Right atrium auricular region (tissue), 2 donors: ENCODE data around the gene RBCK1. TPM values are rescaled to one million over a fixed set of nuclear protein-coding genes. Genes with fewer than 3 reads are reported as not detected.
"Not testable (repeated sequence)": the region's sequence is repeated elsewhere in the genome, so short reads cannot be mapped to it uniquely, and the experiment has no call there.

Experiments used
- DNase-seq: peaks from one replicate; pipeline ENCODE4 v3.0.0-alpha.2; 2019; ENCODE audit warnings: low spot score
- H3K27ac ChIP-seq, 2 donors: fragments of 200-600 bp; sonication (generic); 1 replicate in 1 of 2; 2 replicates in 1 of 2; pipeline ENCODE4 v1.5.1; 2016 to 2019
- H3K27me3 ChIP-seq, 2 donors: fragments of 200-600 bp; sonication (generic); one replicate each; pipeline versions ENCODE4 v1.5.1 to v1.6.0; 2017 to 2019
- H3K36me3 ChIP-seq: fragments of 200-600 bp; sonication (generic); one replicate; pipeline ENCODE4 v1.5.1; 2016
- H3K4me1 ChIP-seq, 2 donors: fragments of 200-600 bp; sonication (generic); one replicate each; pipeline versions ENCODE4 v1.5.1 to v1.6.0; 2017 to 2019
- H3K4me3 ChIP-seq, 2 donors: fragments of 200-600 bp; sonication (generic); 1 replicate in 1 of 2; 2 replicates in 1 of 2; pipeline ENCODE4 v1.5.1; 2017 to 2019; ENCODE audit warnings: mild to moderate bottlenecking in 1 of 2, moderate library complexity in 1 of 2
- H3K9me3 ChIP-seq, 2 donors: fragments of 200-600 bp; sonication (generic); one replicate each; pipeline ENCODE4 v1.5.1; 2019
- total RNA-seq, 2 donors: library from RNA; depleted of rRNA; stranded (reverse); fragments of >200 nt; gene quantifications; one replicate each; pipeline ENCODE4 v1.1.0, GENCODE V29; 2016
- TF ChIP-seq, protein P1 (sequence below), 2 donors: fragments of 200-600 bp; sonication (generic); IDR thresholded peaks; one replicate each; pipeline ENCODE4 v1.5.1; 2019; ENCODE audit warnings: antibody characterized with exemption in 2 of 2

Gene RBCK1
- total RNA-seq, 2 donors from 2014 or later = 43.6 to 48.8 TPM

DNA sequence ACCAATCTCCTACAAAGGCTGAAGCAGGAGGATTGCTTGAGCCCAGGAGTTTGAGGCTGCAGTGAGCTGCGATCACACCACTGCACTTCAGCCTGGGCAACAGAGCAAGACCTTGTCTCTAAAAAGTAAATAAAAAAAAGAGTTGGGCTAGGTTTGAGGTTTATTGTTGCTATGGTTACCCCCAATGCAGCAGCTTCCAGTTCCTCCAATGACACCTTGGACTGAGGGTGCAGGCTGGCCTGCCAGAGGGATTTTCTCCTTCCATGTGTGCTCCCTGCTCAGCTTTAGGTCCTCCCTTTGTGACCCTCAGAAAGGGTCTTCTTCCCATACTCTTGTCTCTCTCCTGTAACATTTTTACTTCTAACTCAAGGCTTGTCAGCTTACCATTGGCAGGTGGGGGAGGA lies 64.8 kb downstream of the RBCK1 start:
- Histone ChIP-seq H3K27me3 (no peaks in the 10 kb centered on the region), H3K4me3 (no peak overlapping the region), H3K36me3 (no peaks in the 10 kb centered on the region), H3K9me3 (no peaks in the 10 kb centered on the region), H3K27ac (no peak overlapping the region), H3K4me1 (no peaks in the 10 kb centered on the region)
- DNase-seq = no peak
- TF ChIP-seq, protein P1, sequence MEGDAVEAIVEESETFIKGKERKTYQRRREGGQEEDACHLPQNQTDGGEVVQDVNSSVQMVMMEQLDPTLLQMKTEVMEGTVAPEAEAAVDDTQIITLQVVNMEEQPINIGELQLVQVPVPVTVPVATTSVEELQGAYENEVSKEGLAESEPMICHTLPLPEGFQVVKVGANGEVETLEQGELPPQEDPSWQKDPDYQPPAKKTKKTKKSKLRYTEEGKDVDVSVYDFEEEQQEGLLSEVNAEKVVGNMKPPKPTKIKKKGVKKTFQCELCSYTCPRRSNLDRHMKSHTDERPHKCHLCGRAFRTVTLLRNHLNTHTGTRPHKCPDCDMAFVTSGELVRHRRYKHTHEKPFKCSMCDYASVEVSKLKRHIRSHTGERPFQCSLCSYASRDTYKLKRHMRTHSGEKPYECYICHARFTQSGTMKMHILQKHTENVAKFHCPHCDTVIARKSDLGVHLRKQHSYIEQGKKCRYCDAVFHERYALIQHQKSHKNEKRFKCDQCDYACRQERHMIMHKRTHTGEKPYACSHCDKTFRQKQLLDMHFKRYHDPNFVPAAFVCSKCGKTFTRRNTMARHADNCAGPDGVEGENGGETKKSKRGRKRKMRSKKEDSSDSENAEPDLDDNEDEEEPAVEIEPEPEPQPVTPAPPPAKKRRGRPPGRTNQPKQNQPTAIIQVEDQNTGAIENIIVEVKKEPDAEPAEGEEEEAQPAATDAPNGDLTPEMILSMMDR (IDR thresholded peaks at IDR 0.05) = no peak

DNA sequence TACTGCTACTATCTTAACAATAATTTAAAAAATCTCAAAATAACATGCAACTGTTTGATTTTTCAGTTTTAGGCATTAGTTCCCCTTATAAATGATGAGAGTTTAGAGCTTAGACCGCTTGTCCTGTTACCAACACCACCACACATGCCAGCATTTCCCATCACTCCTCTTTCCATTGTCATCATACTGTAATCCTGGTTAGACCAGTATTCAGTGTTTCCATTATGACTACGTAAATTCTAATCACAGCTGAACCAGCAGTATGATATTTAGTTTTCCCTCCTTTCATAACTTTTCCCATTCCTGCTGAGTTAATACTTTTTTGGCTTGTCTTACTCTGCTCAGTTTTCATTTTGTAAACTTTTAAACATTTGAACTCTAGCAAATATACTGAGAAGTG lies 66.5 kb downstream of the RBCK1 start:
- Histone ChIP-seq H3K27me3 (no peaks in the 10 kb centered on the region), H3K9me3 (no peaks in the 10 kb centered on the region), H3K27ac (no peak overlapping the region), H3K4me3 (no peak overlapping the region), H3K36me3 (no peaks in the 10 kb centered on the region), H3K4me1 (no peaks in the 10 kb centered on the region)
- DNase-seq = no peak
- TF ChIP-seq, protein P1 (IDR thresholded peaks at IDR 0.05) = no peak

DNA sequence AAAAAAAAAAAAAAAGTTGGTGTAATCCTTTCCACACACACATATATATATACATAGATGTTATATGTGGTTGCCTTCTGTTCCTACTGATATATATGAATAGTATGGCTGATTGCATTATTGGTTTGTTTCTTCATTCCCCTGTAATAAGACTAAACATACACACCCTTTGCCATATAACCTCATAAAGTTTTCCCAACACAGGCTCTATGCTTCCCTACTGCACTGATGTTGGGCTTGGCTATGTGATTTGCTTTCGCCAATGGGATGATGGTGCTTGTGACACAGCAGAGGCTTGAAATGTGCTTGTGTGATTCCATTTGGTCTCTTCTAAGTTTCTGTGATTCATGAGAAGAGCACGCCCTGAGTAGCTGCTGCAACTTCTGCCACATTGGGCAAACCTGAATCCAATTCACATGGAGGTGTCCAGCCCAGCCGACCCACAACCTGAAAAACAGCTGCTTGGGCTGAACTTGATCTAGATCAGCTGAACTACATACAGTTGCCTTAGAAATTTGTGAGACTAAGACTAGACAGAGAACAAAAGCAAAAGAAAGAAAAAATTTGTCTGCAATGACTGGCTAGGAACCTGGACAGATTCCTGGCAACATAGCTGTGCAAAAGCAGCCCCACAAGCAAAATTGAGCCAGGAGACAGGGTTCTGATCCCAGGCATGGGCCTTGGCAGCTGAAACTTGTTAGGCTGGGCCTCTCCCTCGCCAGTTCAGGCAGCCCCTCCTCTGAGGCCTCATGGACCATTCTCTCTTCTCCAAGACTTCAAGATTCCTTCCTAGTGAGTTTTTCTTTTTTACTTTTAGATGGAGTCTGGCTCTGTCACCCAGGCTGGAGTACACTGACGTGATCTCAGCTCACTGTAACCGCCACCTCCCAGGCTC lies 67.6 kb downstream of the RBCK1 start:
- no peak for DNase-seq
- TF ChIP-seq, protein P1 (IDR thresholded peaks at IDR 0.05) = no peak
- H3K27me3 ChIP-seq = no peaks in the 10 kb centered on the region
- no peak overlapping the region for H3K27ac ChIP-seq
- H3K9me3 ChIP-seq = no peaks in the 10 kb centered on the region
- no peaks in the 10 kb centered on the region for H3K4me1 ChIP-seq
- no peaks in the 10 kb centered on the region for H3K36me3 ChIP-seq
- H3K4me3 ChIP-seq = no peak overlapping the region

DNA sequence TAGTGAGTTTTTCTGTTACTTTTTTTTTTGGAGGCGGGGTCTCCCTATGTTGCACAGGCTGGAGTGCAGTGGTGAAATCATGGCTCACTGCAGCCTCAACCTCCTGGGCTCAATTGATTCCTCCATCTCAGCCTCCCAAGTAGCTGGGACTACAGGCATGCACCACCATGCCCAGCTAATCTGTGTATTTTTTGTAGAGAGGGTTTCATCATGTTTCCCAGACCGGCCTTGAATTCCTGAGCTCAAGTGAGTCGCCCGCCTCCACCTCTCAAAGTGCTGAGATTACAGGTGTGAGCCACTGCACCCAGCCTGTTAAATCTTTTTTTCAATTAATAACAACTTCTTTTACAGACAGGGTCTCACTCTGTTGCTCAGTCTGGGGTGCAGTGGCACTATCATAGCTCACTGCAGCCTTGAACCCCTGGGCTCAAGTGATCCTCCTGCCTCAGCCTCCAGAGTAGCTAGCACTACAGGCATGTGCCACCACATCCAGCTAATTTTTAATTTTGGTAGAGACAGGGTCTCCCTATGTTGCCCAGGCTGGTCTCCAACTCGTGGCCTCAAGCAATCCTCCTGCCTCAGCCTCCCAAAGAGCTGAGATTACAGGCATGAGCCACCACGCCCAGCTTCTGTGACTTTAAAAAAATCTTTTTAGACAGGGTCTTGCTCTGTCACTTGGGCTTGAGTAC lies 68.6 kb downstream of the RBCK1 start:
- DNase-seq, H3K27me3 ChIP-seq, H3K27ac ChIP-seq, H3K9me3 ChIP-seq, H3K36me3 ChIP-seq, H3K4me3 ChIP-seq, H3K4me1 ChIP-seq: not testable (repeated sequence)

DNA sequence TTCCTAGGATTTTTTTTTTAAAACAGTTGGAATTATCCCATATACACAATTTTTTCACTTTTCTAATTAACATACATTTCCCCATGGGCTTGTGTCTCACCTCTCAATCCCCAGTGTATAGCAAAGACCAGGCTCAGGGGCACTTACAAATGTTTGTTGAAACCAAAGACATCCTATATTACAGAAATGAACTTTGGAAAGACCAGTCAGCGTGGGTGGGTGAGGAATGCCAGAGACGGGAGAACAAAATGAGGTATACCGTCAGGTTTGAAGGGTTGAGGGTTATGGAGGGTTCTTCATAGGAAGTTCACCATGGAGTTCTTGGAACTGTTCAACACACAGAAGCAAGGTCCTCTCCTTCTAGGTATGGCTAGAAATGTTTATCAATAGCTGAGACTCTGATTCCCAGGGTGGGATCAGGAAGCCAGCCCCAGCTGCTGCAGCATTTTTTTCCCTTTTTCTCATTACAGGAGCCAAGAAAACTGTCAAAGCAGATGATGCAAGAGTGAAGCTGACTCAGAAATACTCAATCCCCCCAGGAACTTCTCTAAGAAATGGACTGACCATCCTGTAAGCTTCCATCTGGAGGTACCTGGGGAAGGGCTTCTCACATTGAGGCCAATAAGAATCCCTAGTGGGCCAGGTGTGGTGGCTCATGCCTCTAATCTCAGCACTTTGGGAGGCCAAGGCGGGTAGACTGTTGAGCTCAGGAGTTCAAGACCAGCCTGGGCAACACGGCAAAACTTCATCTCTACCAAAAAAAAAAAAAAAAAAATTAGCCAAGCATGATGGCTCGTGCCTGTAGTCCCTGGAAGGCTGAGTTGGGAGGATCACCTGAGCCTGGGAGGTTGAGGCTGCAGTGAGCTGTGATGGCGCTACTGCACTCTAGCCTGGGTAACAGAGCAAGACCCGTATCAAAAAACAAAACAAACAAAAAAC lies 70.2 kb downstream of the RBCK1 start:
- no peaks in the 10 kb centered on the region for H3K4me1 ChIP-seq
- TF ChIP-seq, protein P1 (IDR thresholded peaks at IDR 0.05) = no peak
- H3K4me3 ChIP-seq = no peak overlapping the region
- DNase-seq = no peak
- H3K27ac ChIP-seq = no peak overlapping the region
- H3K27me3 ChIP-seq = no peaks in the 10 kb centered on the region
- peaks cover 11% of the 10 kb centered on the region for H3K36me3 ChIP-seq
- H3K9me3 ChIP-seq = no peaks in the 10 kb centered on the region
